Panc1 (cell line): ENCODE measurements around the gene SCYL1. TPM values are rescaled to one million over a fixed set of nuclear protein-coding genes. Genes with fewer than 3 reads are reported as not detected.

Experiments
- ATAC-seq: fragments of 200-7000 bp; cut with Tn5 transposase; 2 replicates; pipeline ENCODE4 v1.9.1; 2020; ENCODE audit warnings: mild to moderate bottlenecking, moderate library complexity
- BruUV-seq: library from RNA; stranded (reverse); fragments of 400-500 nt; replicated peaks from 2 replicates; lab custom pipeline; 2021; lab: Mats Ljungman, UMichigan
- CTCF ChIA-PET: fragments of 300-600 bp; sonication (Branson Sonifier 250); formaldehyde crosslinking; loops from one replicate; lab custom pipeline; 2022; ENCODE audit warnings: antibody characterized with exemption; lab: Charles Lee
- POLR2A ChIA-PET: fragments of 300-600 bp; sonication (Branson Sonifier 250); formaldehyde crosslinking; loops from one replicate; lab custom pipeline; 2022; ENCODE audit warnings: antibody characterized with exemption; lab: Charles Lee
- DNase-seq: peaks from one replicate; pipeline ENCODE4 v3.0.0-alpha.2; 2010; ENCODE audit warnings: low read depth, low spot score
- H3K27ac ChIP-seq: 2 replicates; pipeline ENCODE4 v1.5.1; 2011; ENCODE audit warnings: mild to moderate bottlenecking, low read length, inconsistent platforms
- H3K27me3 ChIP-seq: fragments of 200-500 bp; sonication (Bioruptor generic); 2 replicates; pipeline ENCODE4 v1.6.0; 2014; ENCODE audit warnings: low read length, inconsistent platforms; ENCODE audit not compliant: control insufficient read depth, insufficient read depth
- H3K36me3 ChIP-seq: fragments of 200-500 bp; sonication (Bioruptor generic); 2 replicates; pipeline ENCODE4 v1.5.1; 2014; ENCODE audit warnings: inconsistent platforms, mild to moderate bottlenecking, low read length, moderate library complexity; ENCODE audit not compliant: control insufficient read depth, insufficient read depth
- H3K4me1 ChIP-seq: 2 replicates; pipeline ENCODE4 v1.5.1; 2011; ENCODE audit warnings: inconsistent platforms, mild to moderate bottlenecking, low read length, moderate library complexity; ENCODE audit not compliant: control insufficient read depth, insufficient read depth
- H3K4me3 ChIP-seq, 2 experiments: 2 replicates each; pipeline ENCODE4 v1.5.1; 2011 to 2012; ENCODE audit warnings: low read depth in 2 of 2, low read length in 2 of 2, mild to moderate bottlenecking in 2 of 2, inconsistent platforms in 1 of 2, moderate library complexity in 1 of 2
- H3K9me3 ChIP-seq: fragments of 200-500 bp; sonication (Bioruptor generic); 2 replicates; pipeline ENCODE4 v1.5.1; 2014; ENCODE audit warnings: low read depth, mild to moderate bottlenecking, inconsistent platforms, low read length, moderate library complexity; ENCODE audit not compliant: control insufficient read depth, insufficient read depth
- POLR2AphosphoS5 ChIP-seq: IDR thresholded peaks from 2 replicates; pipeline ENCODE4 v1.6.1; 2012; ENCODE audit warnings: mild to moderate bottlenecking, low read depth, low read length, moderate library complexity
- REST ChIP-seq, 2 experiments: IDR thresholded peaks; 2 replicates each; pipeline ENCODE4 v1.6.1; 2011 to 2012; ENCODE audit warnings: low read depth in 2 of 2, control low read depth in 1 of 2, low read length in 1 of 2, mild to moderate bottlenecking in 1 of 2, moderate library complexity in 1 of 2; ENCODE audit not compliant: insufficient read depth in 1 of 2
- SIN3A ChIP-seq: IDR thresholded peaks from 2 replicates; pipeline ENCODE4 v1.6.1; 2012; ENCODE audit warnings: low read depth, mild to moderate bottlenecking, low read length, moderate library complexity, borderline replicate concordance; ENCODE audit not compliant: insufficient read depth
- TCF7L2 ChIP-seq: IDR thresholded peaks from 2 replicates; pipeline ENCODE4 v1.6.1; 2011; ENCODE audit warnings: mild to moderate bottlenecking, low read depth, low read length, inconsistent platforms
- in situ Hi-C: cut with HindIII; loops from 2 replicates; pipeline ENCODE4 v1.10.0; 2016; ENCODE audit warnings: low sequenced_read_pairs, low pct_unique_long_range_greater_than_20kb
- intact Hi-C: fragments of 100-400 bp; cut with micrococcal nuclease; formaldehyde crosslinking; loops from one replicate; pipeline ENCODE4 v1.10.0; 2022; ENCODE audit not compliant: unreplicated experiment
- total RNA-seq: library from RNA; stranded (reverse); gene quantifications from one replicate; pipeline ENCODE4 v1.2.1, GENCODE V29; 2021; ENCODE audit not compliant: unreplicated experiment
- TF ChIP-seq, protein P1 (sequence below): fragments of 450-650 bp; IDR thresholded peaks from 2 replicates; pipeline ENCODE4 v1.5.1; 2017; ENCODE audit warnings: mild to moderate bottlenecking

Gene SCYL1
- total RNA-seq, 1 experiment from 2014 or later = 117 TPM

DNA sequence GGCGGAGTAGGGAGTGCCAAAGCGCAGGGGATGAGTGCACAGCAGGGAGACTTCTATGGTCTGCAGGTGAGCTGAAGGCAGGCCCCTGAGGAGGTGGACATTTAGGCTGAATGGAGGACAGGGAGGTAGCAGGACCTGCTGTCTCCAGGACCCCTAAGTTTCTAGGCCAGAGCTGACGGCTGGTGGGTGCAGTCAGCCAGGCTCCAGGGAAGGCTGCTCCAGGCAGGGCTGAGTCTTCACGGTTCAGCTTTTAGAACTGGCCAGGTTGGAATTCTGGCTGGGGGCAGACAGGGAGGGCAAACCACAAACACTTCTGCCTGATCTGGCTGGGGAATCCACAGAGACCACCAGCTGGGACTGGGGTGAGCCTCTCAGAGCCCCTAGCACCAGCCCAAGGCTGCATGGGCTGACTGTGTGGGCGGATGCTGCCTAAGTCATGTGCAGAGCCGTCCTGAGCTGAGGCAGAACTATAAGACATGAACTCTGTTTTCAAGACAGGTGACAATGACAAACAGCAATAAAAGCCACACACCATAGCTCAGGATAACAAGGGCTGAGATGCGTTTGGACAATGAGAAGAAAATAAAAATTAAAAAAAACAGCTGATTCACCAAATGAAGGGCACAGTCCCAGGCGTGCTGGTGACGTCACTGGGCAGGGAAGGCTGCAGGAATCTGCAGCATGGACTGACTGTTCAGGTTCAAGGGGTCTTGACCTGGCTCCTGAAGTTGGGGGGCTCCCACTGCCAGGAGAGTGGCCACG is 36.4 kb upstream of the SCYL1 start:
- Histone ChIP-seq H3K27me3 (no peaks in the 10 kb centered on the region), H3K36me3 (no peaks in the 10 kb centered on the region), H3K9me3 (no peaks in the 10 kb centered on the region), H3K4me3 (0 out of 4 replicates have a peak overlapping the region, but pooled peaks of 1 of the 2 experiments have one; percentile 3), H3K27ac (peak overlapping the region; percentile 100), H3K4me1 (peaks cover 87% of the 10 kb centered on the region)
- TF ChIP-seq, protein P1, sequence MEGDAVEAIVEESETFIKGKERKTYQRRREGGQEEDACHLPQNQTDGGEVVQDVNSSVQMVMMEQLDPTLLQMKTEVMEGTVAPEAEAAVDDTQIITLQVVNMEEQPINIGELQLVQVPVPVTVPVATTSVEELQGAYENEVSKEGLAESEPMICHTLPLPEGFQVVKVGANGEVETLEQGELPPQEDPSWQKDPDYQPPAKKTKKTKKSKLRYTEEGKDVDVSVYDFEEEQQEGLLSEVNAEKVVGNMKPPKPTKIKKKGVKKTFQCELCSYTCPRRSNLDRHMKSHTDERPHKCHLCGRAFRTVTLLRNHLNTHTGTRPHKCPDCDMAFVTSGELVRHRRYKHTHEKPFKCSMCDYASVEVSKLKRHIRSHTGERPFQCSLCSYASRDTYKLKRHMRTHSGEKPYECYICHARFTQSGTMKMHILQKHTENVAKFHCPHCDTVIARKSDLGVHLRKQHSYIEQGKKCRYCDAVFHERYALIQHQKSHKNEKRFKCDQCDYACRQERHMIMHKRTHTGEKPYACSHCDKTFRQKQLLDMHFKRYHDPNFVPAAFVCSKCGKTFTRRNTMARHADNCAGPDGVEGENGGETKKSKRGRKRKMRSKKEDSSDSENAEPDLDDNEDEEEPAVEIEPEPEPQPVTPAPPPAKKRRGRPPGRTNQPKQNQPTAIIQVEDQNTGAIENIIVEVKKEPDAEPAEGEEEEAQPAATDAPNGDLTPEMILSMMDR = no peak
- peak; percentile 18; the same call in 1 of the 2 replicates for TF ChIP-seq TCF7L2
- POLR2A ChIA-PET = interaction anchor here (0.8 to 8.5 kb wide), 8 partner anchors 10 to 68 kb away, joined by 5 to 250 read pairs (median 16); partner anchors contain the start of genes MALAT1 and NEAT1
- no TSS peak for BruUV-seq
- in situ Hi-C loops (no loop called here), intact Hi-C loops (no loop called here)
- ATAC-seq (peak; percentile 10), DNase-seq (no peak)
- CTCF ChIA-PET = interaction anchor here (1.9 kb wide), 1 partner anchor 17 kb away, joined by 8 read pairs; no protein-coding TSS in a partner anchor

DNA sequence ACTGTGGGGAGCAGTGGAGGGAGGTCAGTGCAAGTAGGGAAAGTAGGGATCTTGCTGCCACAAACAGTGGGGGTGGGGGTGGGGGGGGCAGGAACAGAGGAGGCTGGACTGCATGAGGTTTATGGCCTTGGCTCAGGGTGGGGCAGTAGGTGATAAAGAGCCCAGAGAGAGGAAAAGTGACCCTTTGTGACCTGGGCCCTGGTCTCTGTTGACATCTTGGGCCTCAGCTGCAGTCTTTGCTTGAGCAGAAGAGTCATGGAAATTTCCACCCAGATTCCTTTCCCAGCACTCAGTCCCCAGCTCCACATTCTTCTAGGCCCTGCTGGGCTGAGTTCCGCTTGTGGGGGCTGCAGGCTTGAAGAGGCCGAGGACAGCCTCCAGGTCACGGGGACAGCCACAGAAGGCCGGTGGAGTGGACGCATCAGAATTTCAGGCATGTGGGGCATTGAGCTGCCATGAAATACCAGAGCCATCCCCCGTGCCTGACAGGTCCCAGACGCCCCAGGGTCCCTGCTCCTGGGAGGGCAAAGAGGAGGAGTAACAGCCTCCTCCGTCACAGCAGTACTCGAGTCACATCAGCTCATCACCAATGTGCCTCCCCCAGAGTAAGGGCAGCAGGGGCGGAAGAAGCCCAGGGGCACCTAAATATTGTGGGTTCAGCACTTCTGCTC is 35.7 kb upstream of the SCYL1 start:
- peak; percentile 19 for ATAC-seq
- TF ChIP-seq POLR2AphosphoS5 = peak; percentile 39; the same call in 1 of the 2 replicates
- TF ChIP-seq REST (IDR thresholded peaks at IDR 0.05; ENCODE audit: insufficient read depth in 1 of 2, low read depth in 2 of 2, low read length in 1 of 2) = no peak
- 0 out of 2 replicates have a peak, but pooled peaks have one; percentile 24 for TF ChIP-seq SIN3A
- no peak for TF ChIP-seq TCF7L2
- BruUV-seq = no TSS peak
- Histone ChIP-seq H3K4me3 (no peak overlapping the region), H3K4me1 (peaks cover 94% of the 10 kb centered on the region), H3K27ac (peak overlapping the region; percentile 100), H3K9me3 (no peaks in the 10 kb centered on the region), H3K27me3 (no peaks in the 10 kb centered on the region), H3K36me3 (no peaks in the 10 kb centered on the region)
- in situ Hi-C loops = no loop called here
- no peak for DNase-seq
- ChIA-PET POLR2A (interaction anchor here (0.8 to 8.5 kb wide), 6 partner anchors 9 to 69 kb away, joined by 5 to 250 read pairs (median 55); partner anchors contain the start of gene MALAT1), CTCF (interaction anchor here (1.0 to 1.9 kb wide), 3 partner anchors 10 to 19 kb away, joined by 5 to 8 read pairs (median 5); no protein-coding TSS in a partner anchor)
- intact Hi-C loops = no loop called here
